ENCODE results near the gene ATP6V0E1. TPM values are rescaled to one million over a fixed set of nuclear protein-coding genes. Genes with fewer than 3 reads are reported as not detected.
"Not testable (repeated sequence)": the region's sequence is repeated elsewhere in the genome, so short reads cannot be mapped to it uniquely, and the experiment has no call there.

Gene ATP6V0E1
- total and polyA plus RNA-seq, 8 donors, result 18.0 to 328 (median 133) TPM

DNA sequence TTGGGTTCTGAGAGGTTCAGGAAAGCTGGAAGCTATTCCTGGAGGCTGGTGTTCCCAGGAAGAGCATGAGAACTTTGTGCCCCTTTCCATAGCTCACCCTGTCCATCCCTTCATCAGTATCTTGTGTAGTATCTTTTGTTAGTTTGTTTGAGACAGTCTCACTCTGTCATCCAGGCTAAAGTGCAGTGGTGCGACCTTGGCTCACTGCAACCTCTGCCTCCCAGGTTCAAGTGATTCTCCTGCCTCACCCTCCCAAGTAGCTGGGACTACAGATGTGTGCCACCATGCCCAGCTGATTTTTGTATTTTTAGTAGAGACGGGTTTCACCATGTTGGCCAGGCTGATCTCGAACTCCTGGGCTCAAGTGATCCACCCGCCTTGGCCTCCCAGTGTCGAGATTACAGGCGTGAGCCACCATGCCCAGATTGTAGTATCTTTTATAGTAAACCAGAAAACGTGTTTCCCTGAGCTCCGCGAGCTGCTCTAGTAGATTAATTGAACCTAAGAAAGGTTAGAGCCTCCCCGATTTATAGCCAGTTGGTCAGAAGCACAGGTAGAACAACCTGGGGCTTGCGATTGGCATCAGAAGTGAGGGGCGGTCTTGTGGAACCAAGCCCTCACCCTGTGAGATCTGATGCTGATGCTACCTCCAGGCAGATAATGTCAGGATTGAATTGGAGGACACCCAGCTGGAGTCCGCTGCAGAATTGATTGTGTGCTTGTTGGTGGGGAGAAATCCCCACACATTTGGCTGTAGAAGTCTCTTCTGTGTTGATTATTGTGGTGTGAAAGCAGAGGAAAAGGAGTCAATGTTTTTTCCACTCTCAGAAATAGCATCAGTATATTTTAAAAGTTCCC lies 32.3 kb downstream of the ATP6V0E1 start:
- peaks cover 32 to 80% (median 58%) of the 10 kb centered on the region in 4 donors for H3K4me1 ChIP-seq
- peaks cover 7 to 10% (median 8%) of the 10 kb centered on the region in 4 donors for H3K36me3 ChIP-seq
- no peaks in the 10 kb centered on the region for H3K9me3 ChIP-seq
- TF ChIP-seq, protein P1, sequence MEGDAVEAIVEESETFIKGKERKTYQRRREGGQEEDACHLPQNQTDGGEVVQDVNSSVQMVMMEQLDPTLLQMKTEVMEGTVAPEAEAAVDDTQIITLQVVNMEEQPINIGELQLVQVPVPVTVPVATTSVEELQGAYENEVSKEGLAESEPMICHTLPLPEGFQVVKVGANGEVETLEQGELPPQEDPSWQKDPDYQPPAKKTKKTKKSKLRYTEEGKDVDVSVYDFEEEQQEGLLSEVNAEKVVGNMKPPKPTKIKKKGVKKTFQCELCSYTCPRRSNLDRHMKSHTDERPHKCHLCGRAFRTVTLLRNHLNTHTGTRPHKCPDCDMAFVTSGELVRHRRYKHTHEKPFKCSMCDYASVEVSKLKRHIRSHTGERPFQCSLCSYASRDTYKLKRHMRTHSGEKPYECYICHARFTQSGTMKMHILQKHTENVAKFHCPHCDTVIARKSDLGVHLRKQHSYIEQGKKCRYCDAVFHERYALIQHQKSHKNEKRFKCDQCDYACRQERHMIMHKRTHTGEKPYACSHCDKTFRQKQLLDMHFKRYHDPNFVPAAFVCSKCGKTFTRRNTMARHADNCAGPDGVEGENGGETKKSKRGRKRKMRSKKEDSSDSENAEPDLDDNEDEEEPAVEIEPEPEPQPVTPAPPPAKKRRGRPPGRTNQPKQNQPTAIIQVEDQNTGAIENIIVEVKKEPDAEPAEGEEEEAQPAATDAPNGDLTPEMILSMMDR (IDR thresholded peaks at IDR 0.05), result no peak
- no peak for TF ChIP-seq POLR2A (IDR thresholded peaks at IDR 0.05)
- peak overlapping the region; percentile 1 to 85 (median 74) for H3K27ac ChIP-seq
- no peaks in the 10 kb centered on the region for H3K27me3 ChIP-seq
- intact Hi-C loops (cut with DNase I; ENCODE audit: low total_unique reads), result no loop called here
- WGBS, 5 donors, result 84 to 92% (median 89%) methylated on average over 13 of the region's 13 CpGs
- H3K4me3 ChIP-seq, result no peak overlapping the region
- DNase-seq, result no peak

DNA sequence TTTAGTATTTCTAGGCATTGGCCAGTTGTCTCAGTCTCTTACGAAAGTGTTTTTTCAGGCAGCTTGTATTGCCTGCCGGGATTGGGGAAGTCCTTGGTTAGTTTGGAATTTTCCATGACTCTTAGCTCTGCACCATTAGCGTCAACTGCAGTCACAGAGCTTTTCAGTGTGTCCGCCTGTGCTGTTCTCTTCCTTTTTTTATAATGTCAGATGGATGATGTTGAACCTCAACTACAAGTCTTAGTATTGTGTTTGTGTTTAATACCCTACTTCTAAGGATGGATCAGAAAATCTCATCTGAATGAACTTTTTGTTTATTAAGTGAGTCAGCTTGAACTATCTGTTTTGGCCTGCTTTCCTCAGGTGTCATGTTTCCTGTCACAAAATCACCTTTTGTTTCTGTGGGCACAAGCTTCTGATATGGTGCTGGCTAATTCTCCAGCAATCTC lies 33.1 kb downstream of the ATP6V0E1 start:
- Histone ChIP-seq H3K27me3 (no peaks in the 10 kb centered on the region), H3K9me3 (no peaks in the 10 kb centered on the region), H3K27ac (peak overlapping the region; percentile 39 to 85 (median 74)), H3K4me1 (peaks cover 30 to 78% (median 54%) of the 10 kb centered on the region in 4 donors), H3K36me3 (peaks cover 13 to 18% (median 16%) of the 10 kb centered on the region in 4 donors), H3K4me3 (no peak overlapping the region)
- intact Hi-C loops (cut with DNase I; ENCODE audit: low total_unique reads), result no loop called here
- DNase-seq, result peak in 1 of 2 donors; percentile 69
- WGBS, 5 donors, result 26 to 37% (median 35%) methylated on average over 4 of the region's 4 CpGs
- TF ChIP-seq POLR2A (IDR thresholded peaks at IDR 0.05), result no peak
- TF ChIP-seq POLR2AphosphoS5 (IDR thresholded peaks at IDR 0.05), result peak in 2 of 3 donors; percentile 10 to 67

DNA sequence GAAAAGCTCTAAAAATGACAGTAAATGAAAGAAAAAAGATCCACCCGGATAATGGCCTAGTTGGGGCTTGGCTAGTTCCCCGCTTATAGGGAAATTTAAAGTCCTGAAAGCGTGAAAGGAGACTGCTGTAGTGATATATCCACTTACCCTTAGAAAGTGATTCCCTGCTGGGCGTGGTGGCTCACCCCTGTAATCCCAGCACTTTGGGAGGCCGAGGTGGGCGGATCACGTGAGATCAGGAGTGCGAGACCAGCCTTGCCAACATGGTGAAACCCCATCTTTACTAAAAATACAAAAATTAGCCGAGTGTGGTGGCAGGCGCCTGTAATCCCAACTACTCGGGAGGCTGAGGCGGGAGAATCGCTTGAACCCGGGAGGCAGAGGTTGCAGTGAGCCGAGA lies 33.5 kb downstream of the ATP6V0E1 start:
- Histone ChIP-seq H3K4me1 (peaks cover 30 to 78% (median 52%) of the 10 kb centered on the region in 4 donors), H3K27ac (peak overlapping the region; percentile 30 to 85 (median 74)), H3K36me3 (peaks cover 16 to 22% (median 20%) of the 10 kb centered on the region in 4 donors)
- H3K9me3 ChIP-seq; H3K4me3 ChIP-seq; DNase-seq; intact Hi-C loops (cut with DNase I; ENCODE audit: low total_unique reads); H3K27me3 ChIP-seq: not testable (repeated sequence)
- 90 to 99% (median 93%) methylated on average over 15 of the region's 15 CpGs for WGBS, 5 donors

DNA sequence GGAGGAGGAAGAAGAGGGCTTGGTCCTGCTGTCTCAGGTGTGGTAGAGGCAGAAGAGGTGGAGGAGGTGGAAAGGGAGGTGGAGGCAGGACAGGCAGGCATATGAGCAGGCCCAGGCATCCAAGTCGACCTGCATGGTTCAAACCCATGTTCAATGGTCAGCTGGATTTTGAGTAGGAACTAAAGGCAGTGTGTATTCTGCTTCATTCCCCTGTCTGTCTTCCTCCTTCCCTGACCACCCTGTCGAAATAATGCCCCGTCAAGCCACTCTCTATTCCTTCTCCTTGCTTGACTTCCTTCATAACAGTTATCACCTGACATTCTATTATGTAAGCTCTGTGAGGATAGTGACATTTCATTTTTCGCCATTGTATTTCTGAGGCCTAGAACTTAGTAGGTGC lies 34.8 kb downstream of the ATP6V0E1 start:
- H3K27ac ChIP-seq, result peak overlapping the region in 3 of 5 donors; percentile 17 to 85 (median 29)
- DNase-seq, result no peak
- H3K4me3 ChIP-seq, result no peak overlapping the region
- no peaks in the 10 kb centered on the region for H3K27me3 ChIP-seq
- peaks cover 29 to 72% (median 45%) of the 10 kb centered on the region in 4 donors for H3K4me1 ChIP-seq
- no peaks in the 10 kb centered on the region for H3K9me3 ChIP-seq
- 80 to 93% (median 89%) methylated on average over 4 of the region's 4 CpGs for WGBS, 5 donors
- H3K36me3 ChIP-seq, result peaks cover 16 to 34% (median 30%) of the 10 kb centered on the region in 4 donors
- TF ChIP-seq, protein P1 (IDR thresholded peaks at IDR 0.05), result no peak
- TF ChIP-seq POLR2A (IDR thresholded peaks at IDR 0.05), result no peak
- TF ChIP-seq POLR2AphosphoS5 (IDR thresholded peaks at IDR 0.05), result no peak
- TF ChIP-seq EP300 (IDR thresholded peaks at IDR 0.05), result no peak
- intact Hi-C loops (cut with DNase I; ENCODE audit: low total_unique reads), result no loop called here

DNA sequence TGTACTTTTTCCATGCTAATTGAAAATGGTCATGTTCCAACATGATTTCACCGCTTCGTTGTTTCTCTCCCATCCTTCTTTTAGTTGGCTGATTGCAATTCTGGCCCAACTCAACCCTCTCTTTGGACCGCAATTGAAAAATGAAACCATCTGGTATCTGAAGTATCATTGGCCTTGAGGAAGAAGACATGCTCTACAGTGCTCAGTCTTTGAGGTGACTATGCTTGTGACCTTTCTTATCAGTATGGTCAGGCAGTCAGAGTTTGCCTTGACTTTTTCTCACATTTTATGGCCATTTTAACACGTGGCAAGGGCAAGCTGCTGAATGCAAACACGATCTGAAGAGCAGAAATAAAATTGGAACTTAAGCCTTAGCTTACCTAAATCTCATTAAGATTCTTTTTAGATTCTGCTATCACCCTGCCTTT lies 36.6 kb downstream of the ATP6V0E1 start:
- peaks cover 26 to 67% (median 41%) of the 10 kb centered on the region in 4 donors for H3K4me1 ChIP-seq
- WGBS, 5 donors, result 45 to 74% (median 57%) methylated on average over 5 of the region's 5 CpGs
- no peak for TF ChIP-seq POLR2A (IDR thresholded peaks at IDR 0.05)
- TF ChIP-seq EP300 (IDR thresholded peaks at IDR 0.05), result no peak
- TF ChIP-seq POLR2AphosphoS5 (IDR thresholded peaks at IDR 0.05), result no peak
- TF ChIP-seq, protein P1 (IDR thresholded peaks at IDR 0.05), result no peak
- DNase-seq, result no peak
- H3K27me3 ChIP-seq, result no peaks in the 10 kb centered on the region
- peaks cover 16 to 37% (median 31%) of the 10 kb centered on the region in 4 donors for H3K36me3 ChIP-seq
- peak overlapping the region in 3 of 5 donors; percentile 13 to 52 (median 33) for H3K27ac ChIP-seq
- no peaks in the 10 kb centered on the region for H3K9me3 ChIP-seq
- intact Hi-C loops (cut with DNase I; ENCODE audit: low total_unique reads), result no loop called here
- H3K4me3 ChIP-seq, result no peak overlapping the region

Measured in stomach (tissue), 9 donors.